HEK293 (cell line): ENCODE data around the gene GDPD3.

Experiments used
- ZNF704 ChIP-seq: fragments of 450-650 bp; formaldehyde crosslinking; IDR thresholded peaks from 2 replicates; pipeline ENCODE4 v1.5.1; 2016; ENCODE audit warnings: missing biosample characterization, missing genetic modification characterization
- TF ChIP-seq, protein P1 (sequence below): fragments of 450-650 bp; formaldehyde crosslinking; IDR thresholded peaks from 2 replicates; pipeline ENCODE4 v1.5.1; 2016; ENCODE audit warnings: missing biosample characterization, missing genetic modification characterization
- TF ChIP-seq, protein P2 (sequence below): fragments of 450-650 bp; formaldehyde crosslinking; optimal IDR thresholded peaks from 2 replicates; pipeline ENCODE3; 2016; ENCODE audit warnings: missing biosample characterization, mild to moderate bottlenecking, missing genetic modification characterization

DNA sequence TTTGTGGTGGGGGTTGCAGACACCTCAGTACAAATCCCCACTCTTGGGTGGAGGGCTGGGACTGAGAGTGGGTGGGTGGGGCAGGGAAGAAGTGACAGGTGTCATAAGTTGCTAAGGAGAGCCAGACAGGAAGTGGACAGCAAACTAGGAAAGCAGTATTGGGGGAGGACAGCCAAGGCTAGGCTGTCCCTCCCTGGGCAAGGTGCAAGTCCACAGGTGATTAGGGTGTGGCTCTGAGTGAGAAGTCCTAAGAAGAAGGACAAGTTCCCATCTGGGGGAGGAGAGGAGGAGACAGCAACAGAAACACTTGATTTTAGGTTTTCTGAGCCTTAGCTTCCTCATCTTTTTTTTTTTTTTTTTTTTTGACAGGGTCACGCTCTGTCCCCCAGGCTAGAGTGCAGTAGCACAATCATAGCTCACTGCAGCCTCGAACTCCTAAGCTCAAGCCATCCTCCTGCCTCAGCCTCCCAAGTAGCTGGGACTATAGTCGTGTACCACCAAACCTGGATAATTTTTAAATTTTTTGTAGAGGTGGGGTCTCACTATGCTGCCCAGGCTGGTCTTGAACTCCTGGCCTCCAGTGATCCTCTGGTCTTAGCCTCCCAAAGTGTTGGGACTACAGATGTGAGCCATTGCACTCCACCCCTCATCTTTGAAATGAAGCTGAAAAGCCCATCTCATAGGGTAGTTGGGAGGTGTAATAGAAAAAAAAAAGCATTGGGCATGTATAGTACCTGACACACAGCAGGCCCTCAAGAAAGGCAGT, 7.2 kb upstream of the GDPD3 start:
- TF ChIP-seq, protein P1, sequence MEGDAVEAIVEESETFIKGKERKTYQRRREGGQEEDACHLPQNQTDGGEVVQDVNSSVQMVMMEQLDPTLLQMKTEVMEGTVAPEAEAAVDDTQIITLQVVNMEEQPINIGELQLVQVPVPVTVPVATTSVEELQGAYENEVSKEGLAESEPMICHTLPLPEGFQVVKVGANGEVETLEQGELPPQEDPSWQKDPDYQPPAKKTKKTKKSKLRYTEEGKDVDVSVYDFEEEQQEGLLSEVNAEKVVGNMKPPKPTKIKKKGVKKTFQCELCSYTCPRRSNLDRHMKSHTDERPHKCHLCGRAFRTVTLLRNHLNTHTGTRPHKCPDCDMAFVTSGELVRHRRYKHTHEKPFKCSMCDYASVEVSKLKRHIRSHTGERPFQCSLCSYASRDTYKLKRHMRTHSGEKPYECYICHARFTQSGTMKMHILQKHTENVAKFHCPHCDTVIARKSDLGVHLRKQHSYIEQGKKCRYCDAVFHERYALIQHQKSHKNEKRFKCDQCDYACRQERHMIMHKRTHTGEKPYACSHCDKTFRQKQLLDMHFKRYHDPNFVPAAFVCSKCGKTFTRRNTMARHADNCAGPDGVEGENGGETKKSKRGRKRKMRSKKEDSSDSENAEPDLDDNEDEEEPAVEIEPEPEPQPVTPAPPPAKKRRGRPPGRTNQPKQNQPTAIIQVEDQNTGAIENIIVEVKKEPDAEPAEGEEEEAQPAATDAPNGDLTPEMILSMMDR: no peak
- TF ChIP-seq, protein P2, sequence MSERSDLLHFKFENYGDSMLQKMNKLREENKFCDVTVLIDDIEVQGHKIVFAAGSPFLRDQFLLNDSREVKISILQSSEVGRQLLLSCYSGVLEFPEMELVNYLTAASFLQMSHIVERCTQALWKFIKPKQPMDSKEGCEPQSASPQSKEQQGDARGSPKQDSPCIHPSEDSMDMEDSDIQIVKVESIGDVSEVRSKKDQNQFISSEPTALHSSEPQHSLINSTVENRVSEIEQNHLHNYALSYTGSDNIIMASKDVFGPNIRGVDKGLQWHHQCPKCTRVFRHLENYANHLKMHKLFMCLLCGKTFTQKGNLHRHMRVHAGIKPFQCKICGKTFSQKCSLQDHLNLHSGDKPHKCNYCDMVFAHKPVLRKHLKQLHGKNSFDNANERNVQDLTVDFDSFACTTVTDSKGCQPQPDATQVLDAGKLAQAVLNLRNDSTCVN (tag by site-specific recombination): no peak
- no peak for TF ChIP-seq ZNF704
